RWPE2 (cell line): ENCODE data around the gene OR13C3.
"Not testable (repeated sequence)": the region's sequence is repeated elsewhere in the genome, so short reads cannot be mapped to it uniquely, and the experiment has no call there.

Experiments
- ATAC-seq: fragments of 200-7000 bp; cut with Tn5 transposase; 3 replicates; pipeline ENCODE4 v1.9.1; 2021; ENCODE audit warnings: low read depth
- DNase-seq: peaks from one replicate; pipeline ENCODE4 v3.0.0-alpha.2; 2020; ENCODE audit warnings: low spot score
- H3K27ac ChIP-seq: fragments of 450-650 bp; 2 replicates; pipeline ENCODE4 v1.5.1; 2017; ENCODE audit warnings: mild to moderate bottlenecking; ENCODE audit not compliant: poor library complexity, severe bottlenecking
- H3K27me3 ChIP-seq: fragments of 250-450 bp; sonication (Bioruptor Pico); 2 replicates; pipeline ENCODE4 v1.5.1; 2021; ENCODE audit warnings: mild to moderate bottlenecking, moderate library complexity; ENCODE audit not compliant: insufficient read depth, poor library complexity, severe bottlenecking
- H3K36me3 ChIP-seq: fragments of 250-450 bp; sonication (Bioruptor Pico); 2 replicates; pipeline ENCODE4 v1.5.1; 2020; ENCODE audit warnings: low read depth, mild to moderate bottlenecking, moderate library complexity
- H3K4me1 ChIP-seq: fragments of 250-450 bp; sonication (Bioruptor Pico); 2 replicates; pipeline ENCODE4 v1.5.1; 2021; ENCODE audit warnings: mild to moderate bottlenecking, moderate library complexity; ENCODE audit not compliant: insufficient read depth, poor library complexity, severe bottlenecking
- H3K4me3 ChIP-seq: fragments of 250-450 bp; sonication (Bioruptor Pico); 2 replicates; pipeline ENCODE4 v1.5.1; 2021; ENCODE audit warnings: mild to moderate bottlenecking, moderate library complexity; ENCODE audit not compliant: severe bottlenecking
- H3K9me3 ChIP-seq: fragments of 250-450 bp; sonication (Bioruptor Pico); 2 replicates; pipeline ENCODE4 v1.5.1; 2021; ENCODE audit warnings: mild to moderate bottlenecking, moderate library complexity; ENCODE audit not compliant: severe bottlenecking
- CTCF ChIP-seq: fragments of 450-650 bp; IDR thresholded peaks from one replicate; pipeline ENCODE4 v1.5.1; 2017; ENCODE audit warnings: mild to moderate bottlenecking, moderate library complexity; ENCODE audit not compliant: poor library complexity, severe bottlenecking

The OR13C3 gene

DNA sequence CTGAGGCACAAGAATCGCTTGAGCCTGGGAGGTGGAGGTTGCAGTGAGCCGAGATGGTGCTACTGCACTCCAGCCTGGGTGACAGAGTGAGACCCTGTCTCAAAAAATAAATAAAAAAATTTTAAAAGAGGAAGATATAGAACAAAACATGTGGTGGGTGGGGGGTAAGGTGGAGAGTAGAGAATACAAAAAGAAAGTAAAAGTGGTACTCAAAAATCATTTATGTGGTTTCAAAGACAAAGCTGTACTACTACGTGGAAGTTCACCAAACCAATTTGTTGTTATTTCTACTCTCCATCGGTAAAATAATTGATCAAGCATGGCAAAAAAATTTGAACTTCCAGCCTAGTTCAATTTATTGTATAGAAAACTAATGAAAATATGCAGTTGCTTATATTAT is 8.0 kb upstream of the OR13C3 start:
- Histone ChIP-seq H3K36me3 (no peaks in the 10 kb centered on the region), H3K27ac (no peak overlapping the region), H3K4me3 (no peak overlapping the region), H3K4me1 (no peaks in the 10 kb centered on the region), H3K27me3 (no peaks in the 10 kb centered on the region), H3K9me3 (no peaks in the 10 kb centered on the region)
- ATAC-seq (no peak), DNase-seq (no peak)
- no peak for TF ChIP-seq CTCF

DNA sequence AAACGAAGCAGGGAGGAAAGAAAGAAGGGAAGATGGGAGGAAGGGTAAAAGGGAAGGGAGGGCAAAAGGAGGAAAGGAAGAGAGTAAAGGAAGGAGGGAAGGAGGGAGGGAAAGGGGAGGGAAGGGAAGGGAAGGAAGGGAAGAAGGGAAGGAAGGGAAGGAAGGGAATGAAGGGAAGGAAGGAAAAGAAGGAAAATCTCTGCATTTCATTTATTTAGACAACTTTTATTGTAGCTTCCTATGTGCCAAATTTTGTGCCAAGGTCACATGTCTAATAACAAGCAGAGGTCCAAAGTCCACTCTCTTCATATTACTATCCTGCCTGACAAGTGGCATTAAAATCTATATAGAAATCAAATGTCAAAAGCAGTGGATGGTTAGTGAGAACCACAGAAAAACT is 2.6 kb upstream of the OR13C3 start:
- Histone ChIP-seq H3K9me3 (no peaks in the 10 kb centered on the region), H3K4me1 (no peaks in the 10 kb centered on the region), H3K27ac (no peak overlapping the region), H3K4me3 (no peak overlapping the region), H3K27me3 (no peaks in the 10 kb centered on the region), H3K36me3 (no peaks in the 10 kb centered on the region)
- no peak for DNase-seq
- no peak for TF ChIP-seq CTCF
- no peak for ATAC-seq

DNA sequence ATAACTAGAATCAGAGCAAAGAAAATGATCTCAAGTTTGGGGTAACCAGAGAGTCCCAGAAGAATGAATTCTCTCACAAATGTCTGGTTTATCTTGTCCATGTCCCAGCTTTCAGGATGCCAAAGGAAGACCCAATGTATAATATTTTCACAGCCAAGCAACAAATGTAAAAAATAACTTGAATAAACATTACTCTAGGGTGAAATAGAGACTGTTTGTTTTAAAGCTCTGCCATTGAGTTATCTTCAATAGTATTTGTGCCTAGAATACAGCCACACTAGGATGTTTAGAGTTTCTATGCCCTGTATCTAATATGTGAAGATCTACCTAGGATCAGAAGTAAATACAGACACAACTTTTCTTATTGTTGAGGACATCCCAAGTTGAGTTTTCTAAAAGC is 9.5 kb downstream of the OR13C3 start, which contains the start of gene OR13C4:
TSS of gene OR13C4 (minus strand) at position 101 of the 400 bp plus-strand sequence. CDS start at position 101, 0 bp downstream.
- no peak within 1 kb of the TSS for H3K4me3 ChIP-seq
- no peak for ATAC-seq
- TF ChIP-seq CTCF, result no peak
- no peaks in the 10 kb centered on the region for H3K27me3 ChIP-seq
- no peak within 1 kb of the TSS for H3K27ac ChIP-seq
- H3K36me3 ChIP-seq, result no peaks in the 10 kb centered on the region
- no peak for DNase-seq
- no peaks in the 10 kb centered on the region for H3K4me1 ChIP-seq
- H3K9me3 ChIP-seq, result no peaks in the 10 kb centered on the region

- ATAC-seq, result not testable (repeated sequence)
Measured at GRCh38 chr9:104520241-104520640, 16.4 kb downstream of the OR13C3 start.

DNA sequence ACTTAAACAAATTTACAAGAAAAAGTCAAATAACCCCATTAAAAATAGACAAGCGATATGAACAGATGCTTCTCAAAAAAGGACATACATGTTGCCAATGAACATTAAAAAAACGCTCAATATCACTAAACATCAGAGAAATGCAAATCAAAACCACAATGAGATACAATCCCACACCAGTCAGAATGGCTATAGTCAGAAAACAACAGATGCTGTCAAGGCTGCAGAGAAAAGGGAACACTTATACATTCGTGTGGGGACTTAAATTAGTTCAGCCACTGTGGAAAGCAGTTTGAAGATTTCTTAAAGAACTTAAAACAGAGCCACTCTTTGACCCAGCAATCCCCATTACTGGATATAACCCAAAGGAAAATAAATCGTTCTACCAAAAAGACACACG is 21.8 kb downstream of the OR13C3 start:
- ATAC-seq (no peak), DNase-seq (no peak)
- H3K4me3 ChIP-seq, result no peak overlapping the region
- H3K9me3 ChIP-seq, result no peaks in the 10 kb centered on the region
- no peaks in the 10 kb centered on the region for H3K27me3 ChIP-seq
- H3K4me1 ChIP-seq, result no peaks in the 10 kb centered on the region
- H3K36me3 ChIP-seq, result no peaks in the 10 kb centered on the region
- no peak for TF ChIP-seq CTCF
- H3K27ac ChIP-seq, result no peak overlapping the region

More at GRCh38 chr9:104520241-104520640, 16.4 kb downstream of the OR13C3 start:
- not testable (repeated sequence) for H3K4me1 ChIP-seq, H3K4me3 ChIP-seq, H3K27me3 ChIP-seq, H3K27ac ChIP-seq, DNase-seq, H3K9me3 ChIP-seq, H3K36me3 ChIP-seq
